Measurements from ENCODE around the gene SHROOM1.

GRCh38 chr5:132867046-132867451 is 36.6 kb upstream of the SHROOM1 start:
- TF ChIP-seq CTCF (IDR thresholded peaks at IDR 0.05; ENCODE audit: poor library complexity, severe bottlenecking) (no peak), EP300 (conservative IDR thresholded peaks at IDR 0.05; ENCODE audit: poor library complexity, severe bottlenecking) (no peak), POLR2AphosphoS5 (IDR thresholded peaks at IDR 0.05) (no peak), REST (IDR thresholded peaks at IDR 0.05; ENCODE audit: borderline replicate concordance) (peak; percentile 58), TAF1 (IDR thresholded peaks at IDR 0.05; ENCODE audit: low read depth) (no peak), EZH2 (IDR thresholded peaks at IDR 0.05; ENCODE audit: borderline replicate concordance, insufficient read depth, low read length, poor library complexity, severe bottlenecking) (no peak)
